ENCODE measurements around the gene PTPRG. TPM values are rescaled to one million over a fixed set of nuclear protein-coding genes. Genes with fewer than 3 reads are reported as not detected.

The PTPRG gene
- polyA plus RNA-seq, 2 donors, result 1.1 to 1.6 TPM

DNA sequence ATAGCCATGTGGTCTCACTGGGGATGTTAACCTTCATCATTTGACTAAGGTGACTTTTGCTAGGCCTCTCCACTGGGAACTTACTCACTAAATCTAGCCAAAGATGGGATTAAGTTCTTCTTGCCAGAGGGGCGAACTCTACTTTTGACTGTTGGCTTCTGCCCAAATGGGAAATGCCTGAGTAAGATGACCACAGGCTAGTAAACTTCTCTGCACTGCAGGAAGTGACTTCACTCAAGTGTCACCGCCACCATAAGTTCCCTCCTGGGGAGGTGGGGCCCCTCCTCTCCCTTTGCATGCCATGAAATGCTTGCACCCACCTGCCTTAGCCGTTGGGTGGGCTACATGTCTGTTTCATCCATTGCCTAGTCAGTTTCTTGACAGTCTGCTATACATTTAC lies 423.6 kb downstream of the PTPRG start:
- no peaks in the 10 kb centered on the region for H3K36me3 ChIP-seq (ENCODE audit: control insufficient read depth in 2 of 2, insufficient read depth in 2 of 2, low read length in 1 of 2)
- no peaks in the 10 kb centered on the region for H3K9me3 ChIP-seq (ENCODE audit: control insufficient read depth in 2 of 2, insufficient read depth in 1 of 2, low read depth in 1 of 2, low read length in 1 of 2)
- H3K27ac ChIP-seq (ENCODE audit: low read depth in 2 of 2, low read length in 1 of 2), result no peak overlapping the region
- WGBS, 2 donors, result 63 to 70% methylated on average over 3 of the region's 3 CpGs
- H3K4me3 ChIP-seq (ENCODE audit: low read depth in 1 of 2, low read length in 2 of 2), result no peak overlapping the region
- H3K4me1 ChIP-seq (ENCODE audit: control insufficient read depth in 2 of 2, insufficient read depth in 2 of 2, low read length in 1 of 2), result no peaks in the 10 kb centered on the region
- H3K27me3 ChIP-seq (ENCODE audit: control insufficient read depth in 1 of 2, insufficient read depth in 2 of 2, low read length in 2 of 2), result peaks cover 0 to 2% of the 10 kb centered on the region in 2 donors

DNA sequence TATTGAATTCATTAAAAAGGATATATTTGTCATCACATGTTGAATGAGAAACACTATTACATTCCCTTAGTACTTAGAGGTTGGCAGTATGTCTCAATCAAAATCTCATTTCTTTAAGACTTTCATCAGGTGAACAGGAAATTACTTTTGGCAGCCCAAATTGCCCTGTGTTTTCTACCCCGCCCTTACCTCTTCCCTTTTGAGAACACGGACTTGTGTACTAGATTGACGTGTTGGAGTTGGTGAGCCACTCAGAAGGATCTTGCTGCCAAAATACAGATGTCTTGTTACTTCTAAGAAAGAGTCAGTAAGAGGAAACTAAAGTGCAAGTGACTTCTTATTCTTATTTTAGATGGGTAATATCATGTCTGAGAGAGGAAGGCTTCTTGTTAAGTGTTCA lies 425.1 kb downstream of the PTPRG start:
- no peaks in the 10 kb centered on the region for H3K9me3 ChIP-seq (ENCODE audit: control insufficient read depth in 2 of 2, insufficient read depth in 1 of 2, low read depth in 1 of 2, low read length in 1 of 2)
- WGBS, 2 donors, result 53 to 70% methylated on average over 3 of the region's 3 CpGs
- H3K27me3 ChIP-seq (ENCODE audit: control insufficient read depth in 1 of 2, insufficient read depth in 2 of 2, low read length in 2 of 2), result no peaks in the 10 kb centered on the region
- H3K36me3 ChIP-seq (ENCODE audit: control insufficient read depth in 2 of 2, insufficient read depth in 2 of 2, low read length in 1 of 2), result no peaks in the 10 kb centered on the region
- H3K27ac ChIP-seq (ENCODE audit: low read depth in 2 of 2, low read length in 1 of 2), result no peak overlapping the region
- no peaks in the 10 kb centered on the region for H3K4me1 ChIP-seq (ENCODE audit: control insufficient read depth in 2 of 2, insufficient read depth in 2 of 2, low read length in 1 of 2)
- no peak overlapping the region for H3K4me3 ChIP-seq (ENCODE audit: low read depth in 1 of 2, low read length in 2 of 2)

DNA sequence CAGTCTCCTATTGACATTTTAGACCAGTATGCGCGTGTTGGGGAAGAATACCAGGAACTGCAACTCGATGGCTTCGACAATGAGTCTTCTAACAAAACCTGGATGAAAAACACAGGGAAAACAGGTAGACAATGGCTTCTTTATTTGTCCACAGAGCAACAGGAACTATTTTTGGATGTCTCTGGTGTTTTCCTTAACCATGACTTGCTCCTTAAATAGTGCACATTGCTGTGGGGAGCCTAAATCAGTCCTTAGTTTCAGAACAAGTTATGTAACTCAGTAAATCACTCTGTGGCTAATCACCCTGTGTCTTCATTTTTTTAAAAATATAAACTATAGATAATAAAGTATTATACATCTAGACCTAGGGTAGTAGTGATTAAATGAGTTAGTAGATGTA lies 428.3 kb downstream of the PTPRG start:
- Histone ChIP-seq H3K27me3 (ENCODE audit: control insufficient read depth in 1 of 2, insufficient read depth in 2 of 2, low read length in 2 of 2) (no peaks in the 10 kb centered on the region), H3K4me3 (ENCODE audit: low read depth in 1 of 2, low read length in 2 of 2) (no peak overlapping the region), H3K27ac (ENCODE audit: low read depth in 2 of 2, low read length in 1 of 2) (no peak overlapping the region), H3K9me3 (ENCODE audit: control insufficient read depth in 2 of 2, insufficient read depth in 1 of 2, low read depth in 1 of 2, low read length in 1 of 2) (no peaks in the 10 kb centered on the region), H3K4me1 (ENCODE audit: control insufficient read depth in 2 of 2, insufficient read depth in 2 of 2, low read length in 1 of 2) (no peaks in the 10 kb centered on the region), H3K36me3 (ENCODE audit: control insufficient read depth in 2 of 2, insufficient read depth in 2 of 2, low read length in 1 of 2) (no peaks in the 10 kb centered on the region)
- WGBS, 2 donors, result 84 to 90% methylated on average over 4 of the region's 4 CpGs

DNA sequence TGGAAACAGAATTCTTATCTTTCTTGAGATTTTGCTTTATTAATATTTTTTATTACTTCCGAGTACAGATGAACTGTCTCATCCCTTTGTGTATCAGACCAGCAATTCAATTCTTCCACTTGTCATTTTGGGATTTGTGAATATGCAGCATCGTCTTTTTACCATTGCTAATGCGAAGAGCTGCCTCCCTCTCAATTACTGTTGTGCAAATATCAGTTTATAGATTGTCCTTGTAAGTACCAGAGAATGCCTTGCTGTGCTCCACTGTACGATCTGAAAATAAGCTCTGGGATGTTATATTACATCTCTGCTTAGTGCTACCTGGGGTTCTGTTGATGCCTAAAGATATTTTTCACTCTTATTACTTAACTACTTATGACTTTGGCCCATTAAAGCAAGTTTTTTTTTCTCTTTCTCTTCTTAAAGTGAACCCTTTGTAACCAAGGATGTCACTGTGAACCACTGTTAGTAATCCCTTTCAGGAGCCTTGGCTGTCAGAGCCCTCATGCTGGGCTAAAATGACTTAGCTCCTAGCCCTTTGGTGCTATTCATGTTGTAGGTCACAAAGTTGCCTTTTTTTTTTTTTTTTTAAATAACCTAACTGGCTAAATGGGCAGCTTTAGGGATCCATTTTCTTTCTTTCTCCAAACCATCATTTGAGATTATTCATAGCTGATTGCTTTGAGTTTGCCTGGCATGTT lies 429.1 kb downstream of the PTPRG start:
- no peak overlapping the region for H3K27ac ChIP-seq (ENCODE audit: low read depth in 2 of 2, low read length in 1 of 2)
- WGBS, 2 donors, result 95 to 96% methylated on average over 4 of the region's 4 CpGs

DNA sequence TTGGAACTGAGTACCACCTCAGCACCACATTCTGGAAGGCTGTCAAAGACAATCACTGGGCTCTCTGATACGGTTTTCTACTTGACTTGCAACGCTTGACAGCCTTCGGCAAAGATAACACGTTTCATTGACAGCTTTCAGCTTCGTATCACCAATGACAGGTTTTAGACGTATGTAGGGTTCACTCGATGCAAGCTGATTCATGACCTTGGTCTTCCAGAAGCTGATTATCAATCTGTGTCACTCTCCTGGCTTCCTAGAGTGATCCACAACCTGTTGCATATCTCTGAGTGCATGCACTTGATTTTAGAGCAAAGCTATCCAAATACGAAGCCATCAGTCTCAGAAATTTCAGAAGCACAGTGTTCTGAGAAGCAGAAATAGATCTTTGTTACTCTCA lies 430.3 kb downstream of the PTPRG start:
- Histone ChIP-seq H3K9me3 (ENCODE audit: control insufficient read depth in 2 of 2, insufficient read depth in 1 of 2, low read depth in 1 of 2, low read length in 1 of 2) (no peaks in the 10 kb centered on the region), H3K4me1 (ENCODE audit: control insufficient read depth in 2 of 2, insufficient read depth in 2 of 2, low read length in 1 of 2) (no peaks in the 10 kb centered on the region), H3K36me3 (ENCODE audit: control insufficient read depth in 2 of 2, insufficient read depth in 2 of 2, low read length in 1 of 2) (no peaks in the 10 kb centered on the region), H3K27me3 (ENCODE audit: control insufficient read depth in 1 of 2, insufficient read depth in 2 of 2, low read length in 2 of 2) (no peaks in the 10 kb centered on the region), H3K4me3 (ENCODE audit: low read depth in 1 of 2, low read length in 2 of 2) (no peak overlapping the region), H3K27ac (ENCODE audit: low read depth in 2 of 2, low read length in 1 of 2) (no peak overlapping the region)
- 90 to 91% methylated on average over 8 of the region's 8 CpGs for WGBS, 2 donors

More for the DNA sequence above, 429.1 kb downstream of the PTPRG start:
- Histone ChIP-seq H3K9me3 (ENCODE audit: control insufficient read depth in 2 of 2, insufficient read depth in 1 of 2, low read depth in 1 of 2, low read length in 1 of 2) (no peaks in the 10 kb centered on the region), H3K4me1 (ENCODE audit: control insufficient read depth in 2 of 2, insufficient read depth in 2 of 2, low read length in 1 of 2) (no peaks in the 10 kb centered on the region), H3K27me3 (ENCODE audit: control insufficient read depth in 1 of 2, insufficient read depth in 2 of 2, low read length in 2 of 2) (no peaks in the 10 kb centered on the region), H3K4me3 (ENCODE audit: low read depth in 1 of 2, low read length in 2 of 2) (no peak overlapping the region), H3K36me3 (ENCODE audit: control insufficient read depth in 2 of 2, insufficient read depth in 2 of 2, low read length in 1 of 2) (no peaks in the 10 kb centered on the region)

DNA sequence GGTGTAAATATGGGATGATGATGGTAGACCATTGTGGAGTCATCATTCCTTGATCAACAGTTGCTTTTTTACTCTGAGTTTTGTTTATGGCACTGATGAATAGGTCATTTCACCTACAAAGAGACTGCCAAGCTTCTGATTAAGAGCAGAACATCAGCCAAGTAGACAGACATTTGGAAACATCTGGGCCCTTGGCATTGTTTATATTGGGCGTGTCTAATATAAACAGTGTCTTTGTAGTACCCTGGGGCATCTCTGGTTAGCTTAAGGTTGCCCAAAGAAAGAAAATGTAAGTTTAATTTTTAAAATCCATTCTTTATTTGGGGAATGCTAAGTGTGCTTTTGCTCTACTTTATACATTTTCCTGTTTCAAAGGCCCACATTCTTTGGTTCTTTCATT lies 435.0 kb downstream of the PTPRG start:
- Histone ChIP-seq H3K9me3 (ENCODE audit: control insufficient read depth in 2 of 2, insufficient read depth in 1 of 2, low read depth in 1 of 2, low read length in 1 of 2) (no peaks in the 10 kb centered on the region), H3K27me3 (ENCODE audit: control insufficient read depth in 1 of 2, insufficient read depth in 2 of 2, low read length in 2 of 2) (no peaks in the 10 kb centered on the region), H3K36me3 (ENCODE audit: control insufficient read depth in 2 of 2, insufficient read depth in 2 of 2, low read length in 1 of 2) (no peaks in the 10 kb centered on the region), H3K4me1 (ENCODE audit: control insufficient read depth in 2 of 2, insufficient read depth in 2 of 2, low read length in 1 of 2) (no peaks in the 10 kb centered on the region), H3K4me3 (ENCODE audit: low read depth in 1 of 2, low read length in 2 of 2) (no peak overlapping the region), H3K27ac (ENCODE audit: low read depth in 2 of 2, low read length in 1 of 2) (no peak overlapping the region)
- 18 to 22% methylated on average over 1 of the region's 1 CpG for WGBS, 2 donors

DNA sequence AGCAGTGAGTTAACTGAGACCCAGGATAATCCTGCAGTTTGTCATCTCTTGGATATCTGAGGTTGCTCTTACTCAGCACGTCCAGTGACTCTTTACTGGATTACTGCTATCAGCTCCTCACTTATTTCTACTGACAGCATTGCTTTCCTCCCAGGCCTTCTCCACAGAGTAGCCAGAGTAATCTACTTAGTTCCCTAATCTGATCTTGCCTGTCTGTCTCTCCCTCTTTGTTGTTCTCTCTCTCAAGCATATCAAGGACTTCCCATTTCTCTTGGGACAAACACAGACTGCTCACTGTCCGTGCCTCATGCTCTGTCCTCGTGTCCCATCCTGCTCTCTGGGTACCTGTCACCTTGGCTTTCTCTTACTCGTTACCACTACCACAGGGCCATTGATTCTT lies 435.7 kb downstream of the PTPRG start:
- WGBS, 2 donors, result 83% methylated on average over 4 of the region's 4 CpGs
- H3K4me1 ChIP-seq (ENCODE audit: control insufficient read depth in 2 of 2, insufficient read depth in 2 of 2, low read length in 1 of 2), result no peaks in the 10 kb centered on the region

DNA sequence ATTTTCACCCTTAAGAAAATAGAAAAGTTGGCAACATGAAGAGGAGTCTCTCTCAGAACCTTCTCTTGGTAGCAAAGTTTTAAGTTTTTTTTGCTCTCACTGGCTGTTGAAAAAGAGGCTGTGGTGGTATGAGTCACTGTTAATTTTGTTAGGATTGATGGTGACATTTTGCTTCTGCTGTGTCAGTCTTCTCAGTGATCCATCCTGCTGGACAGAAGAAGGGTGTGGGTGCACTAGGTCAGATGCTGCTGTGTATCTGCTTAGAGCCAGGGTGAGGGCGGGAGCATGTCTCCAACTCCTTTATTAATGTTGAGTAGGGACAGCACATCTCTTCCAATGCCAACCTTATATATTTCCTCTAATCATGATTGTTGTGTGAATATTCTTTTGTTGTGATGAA lies 442.5 kb downstream of the PTPRG start:
- no peaks in the 10 kb centered on the region for H3K9me3 ChIP-seq (ENCODE audit: control insufficient read depth in 2 of 2, insufficient read depth in 1 of 2, low read depth in 1 of 2, low read length in 1 of 2)
- peaks cover 0 to 2% of the 10 kb centered on the region in 2 donors for H3K4me1 ChIP-seq (ENCODE audit: control insufficient read depth in 2 of 2, insufficient read depth in 2 of 2, low read length in 1 of 2)
- no peaks in the 10 kb centered on the region for H3K36me3 ChIP-seq (ENCODE audit: control insufficient read depth in 2 of 2, insufficient read depth in 2 of 2, low read length in 1 of 2)
- H3K27ac ChIP-seq (ENCODE audit: low read depth in 2 of 2, low read length in 1 of 2), result no peak overlapping the region
- 95 to 98% methylated on average over 1 of the region's 1 CpG for WGBS, 2 donors
- no peaks in the 10 kb centered on the region for H3K27me3 ChIP-seq (ENCODE audit: control insufficient read depth in 1 of 2, insufficient read depth in 2 of 2, low read length in 2 of 2)
- no peak overlapping the region for H3K4me3 ChIP-seq (ENCODE audit: low read depth in 1 of 2, low read length in 2 of 2)

More for the DNA sequence above, 435.7 kb downstream of the PTPRG start:
- no peak overlapping the region for H3K27ac ChIP-seq (ENCODE audit: low read depth in 2 of 2, low read length in 1 of 2)
- H3K27me3 ChIP-seq (ENCODE audit: control insufficient read depth in 1 of 2, insufficient read depth in 2 of 2, low read length in 2 of 2), result no peaks in the 10 kb centered on the region
- no peaks in the 10 kb centered on the region for H3K36me3 ChIP-seq (ENCODE audit: control insufficient read depth in 2 of 2, insufficient read depth in 2 of 2, low read length in 1 of 2)
- H3K9me3 ChIP-seq (ENCODE audit: control insufficient read depth in 2 of 2, insufficient read depth in 1 of 2, low read depth in 1 of 2, low read length in 1 of 2), result no peaks in the 10 kb centered on the region
- no peak overlapping the region for H3K4me3 ChIP-seq (ENCODE audit: low read depth in 1 of 2, low read length in 2 of 2)

DNA sequence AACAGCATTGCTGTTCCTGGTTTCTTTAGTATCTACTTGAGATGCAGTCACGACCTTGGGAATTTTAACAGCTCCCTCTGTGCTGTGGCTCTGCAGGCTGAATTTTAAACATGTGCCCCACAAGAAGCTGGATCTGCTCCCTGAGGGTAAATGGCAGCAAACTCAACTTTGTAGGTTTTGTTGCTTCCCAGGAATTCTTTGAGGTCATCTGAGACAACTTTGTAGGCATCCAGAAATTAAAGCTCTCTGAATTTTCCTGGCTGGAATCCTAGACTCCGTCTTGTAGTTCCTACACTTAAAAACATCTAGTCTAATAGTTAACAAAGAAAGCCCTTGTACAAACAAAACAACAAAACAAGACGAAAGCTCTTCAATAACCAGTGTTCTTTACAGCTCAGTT lies 445.7 kb downstream of the PTPRG start:
- Histone ChIP-seq H3K27me3 (ENCODE audit: control insufficient read depth in 1 of 2, insufficient read depth in 2 of 2, low read length in 2 of 2) (no peaks in the 10 kb centered on the region), H3K4me1 (ENCODE audit: control insufficient read depth in 2 of 2, insufficient read depth in 2 of 2, low read length in 1 of 2) (peaks cover 0 to 2% of the 10 kb centered on the region in 2 donors), H3K36me3 (ENCODE audit: control insufficient read depth in 2 of 2, insufficient read depth in 2 of 2, low read length in 1 of 2) (no peaks in the 10 kb centered on the region), H3K9me3 (ENCODE audit: control insufficient read depth in 2 of 2, insufficient read depth in 1 of 2, low read depth in 1 of 2, low read length in 1 of 2) (no peaks in the 10 kb centered on the region), H3K27ac (ENCODE audit: low read depth in 2 of 2, low read length in 1 of 2) (no peak overlapping the region), H3K4me3 (ENCODE audit: low read depth in 1 of 2, low read length in 2 of 2) (no peak overlapping the region)
- WGBS, 2 donors, result 38 to 53% methylated on average over 3 of the region's 3 CpGs

DNA sequence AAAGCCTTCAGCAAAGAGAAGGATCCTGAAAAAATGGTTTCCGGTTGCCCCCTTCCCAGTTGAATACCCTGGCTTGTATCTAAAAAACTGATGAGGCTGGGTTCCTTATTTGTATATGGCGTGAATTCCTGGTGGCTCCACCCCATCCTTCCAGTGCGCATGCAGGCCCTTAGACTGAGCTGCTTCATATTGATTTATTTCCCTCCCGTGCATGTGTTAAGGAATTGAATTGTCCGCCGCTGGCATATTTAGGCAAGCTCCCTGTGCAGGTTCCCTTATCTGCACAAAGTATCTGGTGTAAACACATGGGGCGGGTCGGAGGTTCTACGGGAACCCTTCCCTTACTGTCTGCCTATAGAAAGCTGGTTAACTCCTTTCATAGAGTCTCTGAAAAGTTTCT lies 449.6 kb downstream of the PTPRG start:
- Histone ChIP-seq H3K36me3 (ENCODE audit: control insufficient read depth in 2 of 2, insufficient read depth in 2 of 2, low read length in 1 of 2) (no peaks in the 10 kb centered on the region), H3K4me3 (ENCODE audit: low read depth in 1 of 2, low read length in 2 of 2) (no peak overlapping the region), H3K9me3 (ENCODE audit: control insufficient read depth in 2 of 2, insufficient read depth in 1 of 2, low read depth in 1 of 2, low read length in 1 of 2) (no peaks in the 10 kb centered on the region), H3K27me3 (ENCODE audit: control insufficient read depth in 1 of 2, insufficient read depth in 2 of 2, low read length in 2 of 2) (no peaks in the 10 kb centered on the region), H3K27ac (ENCODE audit: low read depth in 2 of 2, low read length in 1 of 2) (no peak overlapping the region), H3K4me1 (ENCODE audit: control insufficient read depth in 2 of 2, insufficient read depth in 2 of 2, low read length in 1 of 2) (peaks cover 0 to 2% of the 10 kb centered on the region in 2 donors)
- WGBS, 2 donors, result 91% methylated on average over 9 of the region's 9 CpGs
